Endothelial cell of umbilical vein (primary cell): ENCODE measurements around the gene KBTBD13. TPM values are rescaled to one million over a fixed set of nuclear protein-coding genes. Genes with fewer than 3 reads are reported as not detected.

ENCODE experiments used
- BruUV-seq: library from RNA; stranded (reverse); fragments of 400-500 nt; replicated peaks from 2 replicates; lab custom pipeline; 2021; lab: Mats Ljungman, UMichigan
- CTCF ChIA-PET: fragments of 300-600, 350-600 bp; sonication (Branson Sonifier 250); formaldehyde crosslinking; loops from one replicate; lab custom pipeline; 2021; ENCODE audit warnings: antibody characterized with exemption, inconsistent platforms; lab: Charles Lee
- POLR2A ChIA-PET: fragments of 300-600, 350-600 bp; sonication (Branson Sonifier 250); formaldehyde crosslinking; loops from one replicate; lab custom pipeline; 2021; ENCODE audit warnings: antibody characterized with exemption, inconsistent platforms; lab: Charles Lee
- DNase-seq: peaks from one replicate; pipeline ENCODE4 v3.0.0-alpha.2; 2011; ENCODE audit warnings: low read depth, low spot score
- FAIRE-seq: peaks from 2 replicates; lab custom pipeline; 2011; peaks lifted over from hg19 to GRCh38; lab: Jason Lieb, UNC
- H2AFZ ChIP-seq: 2 replicates; pipeline ENCODE4 v1.6.0; 2012; ENCODE audit warnings: low read depth, low read length, control low read depth, inconsistent platforms
- H3K27ac ChIP-seq: 2 replicates; pipeline ENCODE4 v1.5.1; 2011; ENCODE audit warnings: low read depth, mild to moderate bottlenecking, control low read depth, low read length, moderate library complexity; ENCODE audit not compliant: insufficient read depth
- H3K27me3 ChIP-seq, 2 experiments: 2 replicates each; pipeline versions ENCODE4 v1.6.0 to v1.6.1; 2011; ENCODE audit warnings: low read length in 2 of 2, mixed read lengths in 1 of 2; ENCODE audit not compliant: control insufficient read depth in 2 of 2, insufficient read depth in 2 of 2
- H3K36me3 ChIP-seq, 2 experiments: 2 replicates in 1 of 2; 3 replicates in 1 of 2; pipeline ENCODE4 v1.5.1; 2011; ENCODE audit warnings: low read length in 2 of 2, mild to moderate bottlenecking in 1 of 2, moderate library complexity in 1 of 2; ENCODE audit not compliant: control insufficient read depth in 2 of 2, insufficient read depth in 2 of 2; ENCODE audit errors: extremely low read depth in 1 of 2
- H3K4me1 ChIP-seq: 3 replicates; pipeline ENCODE4 v1.5.1; 2011; ENCODE audit warnings: mild to moderate bottlenecking, low read length; ENCODE audit not compliant: control insufficient read depth, insufficient read depth; ENCODE audit errors: extremely low read depth
- H3K4me2 ChIP-seq: 2 replicates; pipeline ENCODE4 v1.6.1; 2011; ENCODE audit warnings: low read length, control low read depth, mixed read lengths; ENCODE audit not compliant: insufficient read depth
- H3K4me3 ChIP-seq, 3 experiments: fragments of 200-600 bp in 1 of 3; sonication (generic), shearing (Covaris generic) in 1 of 3; replicated peaks in 1 of 3; 2 replicates each; pipeline ENCODE4 v1.5.1; 2011 to 2016; ENCODE audit warnings: control low read depth in 3 of 3, low read length in 3 of 3, mild to moderate bottlenecking in 2 of 3, inconsistent platforms in 1 of 3, low read depth in 1 of 3, moderate library complexity in 1 of 3; ENCODE audit not compliant: insufficient read depth in 1 of 3
- H3K79me2 ChIP-seq: 2 replicates; pipeline ENCODE4 v1.6.0; 2012; ENCODE audit warnings: low read length, inconsistent platforms; ENCODE audit not compliant: control insufficient read depth, insufficient read depth
- H3K9ac ChIP-seq: replicated peaks from 2 replicates; pipeline ENCODE3; 2011; ENCODE audit warnings: low read length, control low read depth; ENCODE audit not compliant: insufficient read depth; ENCODE audit errors: extremely low read depth
- H3K9me1 ChIP-seq: replicated peaks from 3 replicates; pipeline ENCODE4 v1.6.0; 2011; ENCODE audit warnings: mild to moderate bottlenecking, low read length; ENCODE audit not compliant: control insufficient read depth, insufficient read depth; ENCODE audit errors: extremely low read depth
- H3K9me3 ChIP-seq: replicated peaks from 2 replicates; pipeline ENCODE4 v1.5.1; 2012; ENCODE audit warnings: low read length, inconsistent platforms; ENCODE audit not compliant: control insufficient read depth, insufficient read depth
- H4K20me1 ChIP-seq: replicated peaks from 2 replicates; pipeline ENCODE3; 2011; ENCODE audit warnings: mild to moderate bottlenecking, low read length; ENCODE audit not compliant: control insufficient read depth, insufficient read depth; ENCODE audit errors: extremely low read depth
- CTCF ChIP-seq, 2 donors: IDR thresholded peaks; 1 replicate in 1 of 2; 2 replicates in 1 of 2; pipeline ENCODE4 v1.5.1; 2011; ENCODE audit warnings: low read length in 2 of 2, mild to moderate bottlenecking in 2 of 2, moderate library complexity in 2 of 2, control low read depth in 1 of 2, inconsistent platforms in 1 of 2, low read depth in 1 of 2; ENCODE audit not compliant: insufficient read depth in 1 of 2; ENCODE audit errors: extremely low read depth in 1 of 2
- FOS ChIP-seq: IDR thresholded peaks from 2 replicates; pipeline ENCODE4 v1.6.1; 2011; ENCODE audit warnings: mild to moderate bottlenecking, low read length, moderate library complexity, borderline replicate concordance; ENCODE audit not compliant: insufficient read depth
- GATA2 ChIP-seq: IDR thresholded peaks from 2 replicates; pipeline ENCODE4 v1.7.0; 2011; ENCODE audit warnings: low read depth, mild to moderate bottlenecking, moderate library complexity, mixed read lengths, low read length; ENCODE audit not compliant: insufficient read length, insufficient read depth
- MAX ChIP-seq: IDR thresholded peaks from 2 replicates; pipeline ENCODE4 v1.6.1; 2011; ENCODE audit not compliant: insufficient read depth, insufficient read length
- POLR2A ChIP-seq: IDR thresholded peaks from 2 replicates; pipeline ENCODE4 v1.6.1; 2012; ENCODE audit warnings: low read depth, mild to moderate bottlenecking, control low read depth, low read length
- POLR2AphosphoS5 ChIP-seq: IDR thresholded peaks from 2 replicates; pipeline ENCODE4 v1.6.1; 2012; ENCODE audit warnings: low read depth, mild to moderate bottlenecking, control low read depth, low read length, moderate library complexity; ENCODE audit not compliant: insufficient read depth
- dilution Hi-C: fragments of 300-500 bp; cut with MboI; formaldehyde crosslinking; loops from one replicate; pipeline ENCODE4 v1.15.0; 2019; ENCODE audit warnings: low sequenced_read_pairs; ENCODE audit not compliant: extremely low pct_ligation_motif_present
- intact Hi-C: fragments of 100-400 bp; cut with micrococcal nuclease; formaldehyde crosslinking; loops from one replicate; pipeline ENCODE4 v1.10.0; 2022
- polyA plus RNA-seq, 4 experiments: library from polyadenylated mRNA; depleted of rRNA in 3 of 4; stranded (reverse) in 3 of 4; unstranded in 1 of 4; fragments of >200 nt; gene quantifications; 2 replicates each; pipeline versions ENCODE4 v1.2.1 to v1.2.3, GENCODE V29; 2011 to 2012; ENCODE audit warnings: missing spikeins in 1 of 4
- total RNA-seq: library from RNA; stranded (reverse); gene quantifications from 2 replicates; pipeline ENCODE4 v1.2.3, GENCODE V29; 2021

KBTBD13 gene
- total and polyA plus RNA-seq, 2 donors (not counting 3 experiments of a cell fraction or from before 2014, with no cell fraction given), result not detected

GRCh38 chr15:65026756-65027155 lies 49.8 kb upstream of the KBTBD13 start:
- intact Hi-C loops, result no loop called here
- no peak for DNase-seq
- H3K27ac ChIP-seq, result no peak overlapping the region
- H3K27me3 ChIP-seq, result no peaks in the 10 kb centered on the region
- no peak for TF ChIP-seq POLR2A
- TF ChIP-seq MAX, result no peak
- no peak for TF ChIP-seq POLR2AphosphoS5
- ChIA-PET CTCF (no interaction called here), POLR2A (interaction anchor here (0.6 kb wide), 1 partner anchor 15 kb away, joined by 13 read pairs; no protein-coding TSS in a partner anchor)
- dilution Hi-C loops, result no loop called here
- peaks cover 0 to 11% of the 10 kb centered on the region in 2 experiments for H3K36me3 ChIP-seq
- H3K79me2 ChIP-seq, result peaks cover 12% of the 10 kb centered on the region
- H3K9ac ChIP-seq, result no peak overlapping the region
- no peaks in the 10 kb centered on the region for H4K20me1 ChIP-seq
- no peak overlapping the region for H2AFZ ChIP-seq
- FAIRE-seq, result no peak
- peaks cover 8% of the 10 kb centered on the region for H3K4me1 ChIP-seq
- H3K9me3 ChIP-seq, result no peaks in the 10 kb centered on the region
- no peak overlapping the region for H3K4me3 ChIP-seq
- no TSS peak for BruUV-seq
- no peaks in the 10 kb centered on the region for H3K9me1 ChIP-seq
- no peak overlapping the region for H3K4me2 ChIP-seq

- Histone ChIP-seq H3K9me3 (no peaks in the 10 kb centered on the region), H3K36me3 (peaks cover 0 to 11% of the 10 kb centered on the region in 2 experiments), H3K27ac (no peak overlapping the region), H3K4me1 (peaks cover 8% of the 10 kb centered on the region), H4K20me1 (no peaks in the 10 kb centered on the region), H3K9me1 (no peaks in the 10 kb centered on the region), H3K4me2 (peak overlapping the region; percentile 20), H3K27me3 (no peaks in the 10 kb centered on the region), H3K9ac (no peak overlapping the region), H3K79me2 (peaks cover 12% of the 10 kb centered on the region), H2AFZ (no peak overlapping the region), H3K4me3 (no peak overlapping the region)
- TF ChIP-seq CTCF (IDR thresholded peaks at IDR 0.05; ENCODE audit: extremely low read depth in 1 of 2, insufficient read depth in 1 of 2, low read depth in 1 of 2, low read length in 2 of 2), result no peak
- TF ChIP-seq POLR2AphosphoS5, result no peak
- no peak for TF ChIP-seq MAX
- TF ChIP-seq FOS, result no peak
- no peak for TF ChIP-seq GATA2
- POLR2A ChIA-PET, result no interaction called here
- CTCF ChIA-PET, result no interaction called here
- dilution Hi-C loops (no loop called here), intact Hi-C loops (no loop called here)
- no TSS peak for BruUV-seq
- FAIRE-seq (no peak), DNase-seq (no peak)
These were observed 49.0 kb upstream of the KBTBD13 start for GRCh38 chr15:65027593-65027992.
